Stimulated activated naive CD8-positive, alpha-beta T cell treated with anti-CD3 and anti-CD28 coated beads, Interleukin-15, Interleukin-2, amounts not matched to agents 100 ng/mL and 50 ng/mL, for 24 hours (primary cell): ENCODE measurements around the gene NDUFB8.

Experiments used
- H3K27ac Mint-ChIP-seq: one replicate; pipeline ENCODE4 v1.8.0; 2021; ENCODE audit warnings: mild to moderate bottlenecking, mixed read lengths
- H3K27me3 Mint-ChIP-seq: one replicate; pipeline ENCODE4 v1.8.0; 2021; ENCODE audit warnings: mixed read lengths
- H3K36me3 Mint-ChIP-seq: one replicate; pipeline ENCODE4 v1.8.0; 2021; ENCODE audit warnings: low read depth, mixed read lengths
- H3K4me1 Mint-ChIP-seq: one replicate; pipeline ENCODE4 v1.8.0; 2021; ENCODE audit warnings: low read depth, mixed read lengths
- H3K4me3 Mint-ChIP-seq: one replicate; pipeline ENCODE4 v1.8.0; 2021; ENCODE audit warnings: mild to moderate bottlenecking, mixed read lengths
- H3K9me3 Mint-ChIP-seq: one replicate; pipeline ENCODE4 v1.8.0; 2021; ENCODE audit warnings: mixed read lengths

NDUFB8 gene

GRCh38 chr10:100561005-100561404, 31.3 kb upstream of the NDUFB8 start:
- Mint-ChIP-seq H3K27me3 (peaks cover 27% of the 10 kb centered on the region), H3K27ac (no peak overlapping the region), H3K4me1 (peaks cover 16% of the 10 kb centered on the region), H3K4me3 (no peak overlapping the region), H3K9me3 (no peaks in the 10 kb centered on the region), H3K36me3 (peaks cover 4% of the 10 kb centered on the region)

GRCh38 chr10:100560248-100560647, 30.6 kb upstream of the NDUFB8 start:
- no peak overlapping the region for H3K27ac Mint-ChIP-seq
- peaks cover 4% of the 10 kb centered on the region for H3K36me3 Mint-ChIP-seq
- no peak overlapping the region for H3K4me3 Mint-ChIP-seq

GRCh38 chr10:100554902-100555301, 25.2 kb upstream of the NDUFB8 start:
- H3K9me3 Mint-ChIP-seq = no peaks in the 10 kb centered on the region

More at GRCh38 chr10:100560248-100560647, 30.6 kb upstream of the NDUFB8 start:
- H3K9me3 Mint-ChIP-seq = no peaks in the 10 kb centered on the region
- H3K27me3 Mint-ChIP-seq = peaks cover 23% of the 10 kb centered on the region
- peaks cover 16% of the 10 kb centered on the region for H3K4me1 Mint-ChIP-seq

GRCh38 chr10:100553929-100554328, 24.3 kb upstream of the NDUFB8 start:
- Mint-ChIP-seq H3K4me1 (no peaks in the 10 kb centered on the region), H3K27ac (no peak overlapping the region), H3K4me3 (no peak overlapping the region), H3K9me3 (no peaks in the 10 kb centered on the region), H3K36me3 (peaks cover 9% of the 10 kb centered on the region), H3K27me3 (no peaks in the 10 kb centered on the region)

More at GRCh38 chr10:100554902-100555301, 25.2 kb upstream of the NDUFB8 start:
- Mint-ChIP-seq H3K4me1 (no peaks in the 10 kb centered on the region), H3K36me3 (peaks cover 1% of the 10 kb centered on the region), H3K27me3 (no peaks in the 10 kb centered on the region), H3K4me3 (no peak overlapping the region), H3K27ac (no peak overlapping the region)

- Mint-ChIP-seq H3K4me3 (no peak overlapping the region), H3K4me1 (no peaks in the 10 kb centered on the region), H3K27ac (no peak overlapping the region), H3K27me3 (no peaks in the 10 kb centered on the region), H3K9me3 (no peaks in the 10 kb centered on the region), H3K36me3 (peaks cover 24% of the 10 kb centered on the region)
Observed at GRCh38 chr10:100551738-100552137, 22.1 kb upstream of the NDUFB8 start.

GRCh38 chr10:100551196-100551595, 21.5 kb upstream of the NDUFB8 start:
- no peaks in the 10 kb centered on the region for H3K4me1 Mint-ChIP-seq
- no peak overlapping the region for H3K4me3 Mint-ChIP-seq
- no peak overlapping the region for H3K27ac Mint-ChIP-seq
- H3K27me3 Mint-ChIP-seq = no peaks in the 10 kb centered on the region
- H3K36me3 Mint-ChIP-seq = peaks cover 28% of the 10 kb centered on the region
- no peaks in the 10 kb centered on the region for H3K9me3 Mint-ChIP-seq

GRCh38 chr10:100544950-100545349, 15.3 kb upstream of the NDUFB8 start:
- no peak overlapping the region for H3K27ac Mint-ChIP-seq
- H3K4me1 Mint-ChIP-seq = no peaks in the 10 kb centered on the region
- no peaks in the 10 kb centered on the region for H3K27me3 Mint-ChIP-seq
- no peaks in the 10 kb centered on the region for H3K9me3 Mint-ChIP-seq
- H3K36me3 Mint-ChIP-seq = peaks cover 80% of the 10 kb centered on the region
- H3K4me3 Mint-ChIP-seq = no peak overlapping the region

GRCh38 chr10:100537475-100537874, 7.8 kb upstream of the NDUFB8 start:
- Mint-ChIP-seq H3K27ac (peak overlapping the region; percentile 41), H3K36me3 (peaks cover 45% of the 10 kb centered on the region), H3K4me3 (no peak overlapping the region), H3K27me3 (no peaks in the 10 kb centered on the region), H3K9me3 (no peaks in the 10 kb centered on the region), H3K4me1 (peaks cover 6% of the 10 kb centered on the region)

- Mint-ChIP-seq H3K4me1 (peaks cover 17% of the 10 kb centered on the region), H3K4me3 (no peak within 1 kb of the TSS), H3K36me3 (peaks cover 32% of the 10 kb centered on the region), H3K27me3 (no peaks in the 10 kb centered on the region), H3K27ac (peak within 1 kb of the TSS; percentile 55), H3K9me3 (no peaks in the 10 kb centered on the region)
Observed at GRCh38 chr10:100535715-100536353, 6.2 kb upstream of the NDUFB8 start, which contains the start of gene HIF1AN. HIF1AN (plus strand) TSS chr10:100535943; CDS start chr10:100535959, 16 bp downstream.

- no peak overlapping the region for H3K27ac Mint-ChIP-seq
- no peaks in the 10 kb centered on the region for H3K9me3 Mint-ChIP-seq
- H3K4me3 Mint-ChIP-seq = no peak overlapping the region
- peaks cover 27% of the 10 kb centered on the region for H3K36me3 Mint-ChIP-seq
- peaks cover 18% of the 10 kb centered on the region for H3K4me1 Mint-ChIP-seq
- no peaks in the 10 kb centered on the region for H3K27me3 Mint-ChIP-seq
Observed at GRCh38 chr10:100535338-100535714, 5.7 kb upstream of the NDUFB8 start.

GRCh38 chr10:100534726-100535125, 5.1 kb upstream of the NDUFB8 start:
- Mint-ChIP-seq H3K27me3 (no peaks in the 10 kb centered on the region), H3K36me3 (peaks cover 25% of the 10 kb centered on the region), H3K27ac (peak overlapping the region; percentile 55), H3K4me1 (peaks cover 24% of the 10 kb centered on the region), H3K4me3 (no peak overlapping the region), H3K9me3 (no peaks in the 10 kb centered on the region)

- Mint-ChIP-seq H3K9me3 (no peaks in the 10 kb centered on the region), H3K27me3 (no peaks in the 10 kb centered on the region), H3K27ac (no peak overlapping the region), H3K4me3 (no peak overlapping the region), H3K36me3 (peaks cover 20% of the 10 kb centered on the region), H3K4me1 (peaks cover 35% of the 10 kb centered on the region)
Observed at GRCh38 chr10:100531761-100532160, 2.1 kb upstream of the NDUFB8 start.

GRCh38 chr10:100528921-100529474, 673 bp downstream of the NDUFB8 start:
- H3K9me3 Mint-ChIP-seq = no peaks in the 10 kb centered on the region

GRCh38 chr10:100528123-100528886, 1.4 kb downstream of the NDUFB8 start:
- H3K27ac Mint-ChIP-seq = peak overlapping the region; percentile 95
- peaks cover 41% of the 10 kb centered on the region for H3K4me1 Mint-ChIP-seq
- H3K9me3 Mint-ChIP-seq = no peaks in the 10 kb centered on the region
- H3K27me3 Mint-ChIP-seq = no peaks in the 10 kb centered on the region
- H3K4me3 Mint-ChIP-seq = peak overlapping the region; percentile 91
- H3K36me3 Mint-ChIP-seq = peaks cover 46% of the 10 kb centered on the region

More at GRCh38 chr10:100528921-100529474, 673 bp downstream of the NDUFB8 start:
- Mint-ChIP-seq H3K27me3 (no peaks in the 10 kb centered on the region), H3K4me1 (peaks cover 41% of the 10 kb centered on the region), H3K27ac (peak overlapping the region; percentile 95), H3K36me3 (peaks cover 40% of the 10 kb centered on the region), H3K4me3 (peak overlapping the region; percentile 91)

- Mint-ChIP-seq H3K27ac (no peak overlapping the region), H3K4me1 (peaks cover 23% of the 10 kb centered on the region), H3K4me3 (no peak overlapping the region), H3K9me3 (no peaks in the 10 kb centered on the region), H3K27me3 (no peaks in the 10 kb centered on the region), H3K36me3 (peaks cover 57% of the 10 kb centered on the region)
Observed at GRCh38 chr10:100524638-100525037, 5.0 kb downstream of the NDUFB8 start.
